Astrocyte (in vitro differentiated cells and primary cell): ENCODE data around the gene HPSE2.

Source experiments
- CTCF ChIP-seq: IDR thresholded peaks from 2 replicates; pipeline ENCODE4 v1.5.1; 2011; ENCODE audit warnings: low read depth, mild to moderate bottlenecking, inconsistent platforms, low read length, moderate library complexity; ENCODE audit not compliant: insufficient read depth
- EZH2 ChIP-seq: IDR thresholded peaks from 2 replicates; pipeline ENCODE4 v1.6.1; 2012; ENCODE audit warnings: mild to moderate bottlenecking, low read length, inconsistent platforms; ENCODE audit not compliant: insufficient read depth

- TF ChIP-seq CTCF: no peak
- TF ChIP-seq EZH2: no peak
Measured at GRCh38 chr10:98951269-98952000, 284.2 kb downstream of the HPSE2 start.
